SK-N-MC (cell line): ENCODE results near the gene SLC6A15.

Source experiments
- DNase-seq: peaks from one replicate; pipeline ENCODE4 v3.0.0-alpha.2; 2011; ENCODE audit warnings: low read depth, low spot score
- H3K27ac ChIP-seq: fragments of 200-600 bp; sonication (generic); 2 replicates; pipeline ENCODE4 v1.5.1; 2016; ENCODE audit warnings: mixed run types
- H3K36me3 ChIP-seq: fragments of 200-600 bp; sonication (generic); 2 replicates; pipeline ENCODE4 v1.6.1; 2017; ENCODE audit warnings: antibody characterized with exemption, low read length, mixed read lengths; ENCODE audit not compliant: insufficient read depth
- H3K4me3 ChIP-seq: fragments of 200-600 bp; sonication (generic); 2 replicates; pipeline ENCODE4 v1.5.1; 2016
- H3K9ac ChIP-seq: fragments of 200-600 bp; sonication (generic); 2 replicates; pipeline ENCODE4 v1.8.0; 2017; ENCODE audit warnings: mixed run types, mixed read lengths; ENCODE audit not compliant: insufficient read length
- H3K9me3 ChIP-seq: fragments of 200-600 bp; sonication (generic); 2 replicates; pipeline ENCODE4 v1.6.1; 2017; ENCODE audit warnings: low read depth, mild to moderate bottlenecking, antibody characterized with exemption, low read length, moderate library complexity, mixed read lengths
- EZH2 ChIP-seq: fragments of 200-600 bp; sonication (generic); IDR thresholded peaks from one replicate; pipeline ENCODE4 v1.6.1; 2017; ENCODE audit warnings: antibody characterized with exemption
- FOXP2 ChIP-seq: optimal IDR thresholded peaks from 2 replicates; pipeline ENCODE3; 2011; ENCODE audit warnings: mild to moderate bottlenecking, moderate library complexity; ENCODE audit not compliant: insufficient read depth; ENCODE audit errors: extremely low read length, control extremely low read depth
- POLR2AphosphoS5 ChIP-seq: IDR thresholded peaks from 2 replicates; pipeline ENCODE4 v1.6.1; 2012; ENCODE audit warnings: mild to moderate bottlenecking, low read depth, low read length, borderline replicate concordance

The SLC6A15 gene

GRCh38 chr12:84912198-84913128, at the start of gene SLC6A15:
TSS of gene SLC6A15 (minus strand) at chr12:84912799. CDS start at chr12:84892120, 20,679 bp downstream.
- peak within 1 kb of the TSS; percentile 98 for H3K4me3 ChIP-seq
- no peak for DNase-seq
- peak within 1 kb of the TSS; percentile 55; the same call in 1 of the 2 replicates for H3K27ac ChIP-seq
- no peaks in the 10 kb centered on the region for H3K36me3 ChIP-seq
- H3K9ac ChIP-seq: peak within 1 kb of the TSS; percentile 73
- TF ChIP-seq FOXP2 (no peak), EZH2 (no peak), POLR2AphosphoS5 (peak; percentile 78)
- no peaks in the 10 kb centered on the region for H3K9me3 ChIP-seq

- TF ChIP-seq EZH2 (no peak), FOXP2 (no peak), POLR2AphosphoS5 (no peak)
- Histone ChIP-seq H3K27ac (no peak overlapping the region), H3K9me3 (no peaks in the 10 kb centered on the region), H3K9ac (no peak overlapping the region), H3K36me3 (no peaks in the 10 kb centered on the region), H3K4me3 (no peak overlapping the region)
- no peak for DNase-seq
These were observed 48.3 kb upstream of the SLC6A15 start for GRCh38 chr12:84960918-84961317.

- H3K9ac ChIP-seq: no peak overlapping the region
- no peaks in the 10 kb centered on the region for H3K36me3 ChIP-seq
- TF ChIP-seq POLR2AphosphoS5: no peak
- no peak for TF ChIP-seq EZH2
- TF ChIP-seq FOXP2: no peak
- H3K27ac ChIP-seq: no peak overlapping the region
- no peaks in the 10 kb centered on the region for H3K9me3 ChIP-seq
- H3K4me3 ChIP-seq: no peak overlapping the region
- no peak for DNase-seq
These were observed 42.7 kb upstream of the SLC6A15 start for GRCh38 chr12:84955298-84955697.

GRCh38 chr12:84954415-84954814, 41.8 kb upstream of the SLC6A15 start:
- no peak overlapping the region for H3K9ac ChIP-seq
- no peak overlapping the region for H3K4me3 ChIP-seq
- TF ChIP-seq EZH2 (no peak), POLR2AphosphoS5 (no peak), FOXP2 (no peak)
- H3K9me3 ChIP-seq: no peaks in the 10 kb centered on the region
- no peak for DNase-seq
- H3K27ac ChIP-seq: no peak overlapping the region
- no peaks in the 10 kb centered on the region for H3K36me3 ChIP-seq

- no peak for DNase-seq
- Histone ChIP-seq H3K4me3 (no peak overlapping the region), H3K36me3 (no peaks in the 10 kb centered on the region), H3K9me3 (no peaks in the 10 kb centered on the region), H3K9ac (no peak overlapping the region), H3K27ac (no peak overlapping the region)
- TF ChIP-seq EZH2 (no peak), FOXP2 (no peak), POLR2AphosphoS5 (no peak)
These were observed 38.5 kb upstream of the SLC6A15 start for GRCh38 chr12:84950971-84951546.

GRCh38 chr12:84946753-84947152, 34.2 kb upstream of the SLC6A15 start:
- Histone ChIP-seq H3K27ac (no peak overlapping the region), H3K9ac (no peak overlapping the region), H3K36me3 (no peaks in the 10 kb centered on the region), H3K4me3 (no peak overlapping the region), H3K9me3 (no peaks in the 10 kb centered on the region)
- TF ChIP-seq POLR2AphosphoS5 (no peak), EZH2 (no peak), FOXP2 (no peak)
- no peak for DNase-seq

GRCh38 chr12:84937415-84937814, 24.8 kb upstream of the SLC6A15 start:
- Histone ChIP-seq H3K27ac (no peak overlapping the region), H3K9ac (no peak overlapping the region), H3K4me3 (no peak overlapping the region), H3K36me3 (no peaks in the 10 kb centered on the region), H3K9me3 (no peaks in the 10 kb centered on the region)
- no peak for DNase-seq
- TF ChIP-seq FOXP2: no peak
- no peak for TF ChIP-seq EZH2
- TF ChIP-seq POLR2AphosphoS5: no peak

GRCh38 chr12:84929501-84929900, 16.9 kb upstream of the SLC6A15 start:
- Histone ChIP-seq H3K9me3 (no peaks in the 10 kb centered on the region), H3K9ac (no peak overlapping the region), H3K36me3 (no peaks in the 10 kb centered on the region), H3K27ac (no peak overlapping the region), H3K4me3 (no peak overlapping the region)
- no peak for DNase-seq
- TF ChIP-seq POLR2AphosphoS5: no peak
- no peak for TF ChIP-seq EZH2
- no peak for TF ChIP-seq FOXP2
